ENCODE measurements around the gene MRPS10.
A peak's percentile ranks its signal among the peaks of the same experiment; 100 is the strongest.

Gene MRPS10

DNA sequence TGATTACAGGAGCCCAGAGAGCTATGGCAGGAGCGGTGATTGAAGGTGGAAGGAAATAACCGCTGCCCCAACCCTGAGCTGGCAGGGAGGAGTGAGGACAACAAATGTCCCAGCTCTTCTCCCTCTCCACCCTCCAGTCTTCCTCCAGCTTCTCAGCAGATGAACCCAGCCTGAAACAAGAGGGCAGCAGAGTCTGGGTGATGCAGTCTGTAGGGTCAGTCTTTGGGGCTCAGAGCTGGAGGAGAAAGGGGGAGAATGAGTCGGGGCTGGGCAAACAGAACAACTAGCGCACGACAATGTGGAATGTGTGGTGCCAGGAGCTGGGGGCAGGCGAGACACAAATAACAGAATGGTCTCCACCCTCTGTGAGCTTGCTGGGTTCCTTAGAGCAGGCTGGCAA, 49.0 kb downstream of the MRPS10 start:
- DNase-seq (ENCODE audit: insufficient read length) = no peak
- FAIRE-seq = no peak
- TF ChIP-seq POLR2A (IDR thresholded peaks at IDR 0.05; ENCODE audit: low read depth, low read length) = no peak
- TF ChIP-seq TAF1 (IDR thresholded peaks at IDR 0.05; ENCODE audit: borderline replicate concordance, low read depth, low read length) = no peak
- TF ChIP-seq POLR2AphosphoS5 (IDR thresholded peaks at IDR 0.05; ENCODE audit: low read depth, low read length) = no peak

DNA sequence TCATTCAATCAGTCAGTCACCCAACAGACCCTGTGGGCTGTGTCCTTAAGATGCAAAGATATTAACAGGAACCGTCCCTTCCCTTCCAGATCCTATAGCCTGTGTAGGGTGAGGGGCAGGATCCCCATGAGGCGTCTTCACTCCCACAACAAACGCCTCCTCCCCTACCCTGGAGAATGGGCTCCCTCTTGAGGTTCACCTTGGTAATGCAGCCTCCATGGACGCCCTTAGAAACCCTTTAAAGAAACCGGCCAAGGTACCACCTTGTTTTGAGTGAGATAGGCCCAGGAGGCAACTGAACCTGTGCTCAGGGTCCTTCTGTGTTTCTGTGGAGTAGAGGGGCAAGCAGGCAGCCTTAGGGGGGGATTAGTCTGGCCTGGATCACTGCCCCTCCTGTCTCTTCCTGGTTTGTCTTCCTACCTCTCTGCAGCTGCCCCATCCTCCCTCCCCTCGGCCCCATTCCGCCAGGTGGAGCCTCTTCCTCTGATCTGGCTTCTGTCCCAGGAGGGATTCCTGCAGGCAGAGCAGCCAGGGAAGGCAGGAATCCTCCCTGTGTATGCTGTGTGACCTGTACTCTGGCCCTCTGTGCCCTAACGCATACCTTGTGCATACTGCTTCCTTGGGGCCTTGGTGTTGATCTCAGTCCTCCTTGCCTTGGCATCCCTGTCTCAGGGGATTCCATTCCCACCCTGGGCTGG, 51.1 kb downstream of the MRPS10 start:
- TF ChIP-seq POLR2A (IDR thresholded peaks at IDR 0.05; ENCODE audit: low read depth, low read length) (no peak), POLR2AphosphoS5 (IDR thresholded peaks at IDR 0.05; ENCODE audit: low read depth, low read length) (no peak), TAF1 (IDR thresholded peaks at IDR 0.05; ENCODE audit: borderline replicate concordance, low read depth, low read length) (no peak)

DNA sequence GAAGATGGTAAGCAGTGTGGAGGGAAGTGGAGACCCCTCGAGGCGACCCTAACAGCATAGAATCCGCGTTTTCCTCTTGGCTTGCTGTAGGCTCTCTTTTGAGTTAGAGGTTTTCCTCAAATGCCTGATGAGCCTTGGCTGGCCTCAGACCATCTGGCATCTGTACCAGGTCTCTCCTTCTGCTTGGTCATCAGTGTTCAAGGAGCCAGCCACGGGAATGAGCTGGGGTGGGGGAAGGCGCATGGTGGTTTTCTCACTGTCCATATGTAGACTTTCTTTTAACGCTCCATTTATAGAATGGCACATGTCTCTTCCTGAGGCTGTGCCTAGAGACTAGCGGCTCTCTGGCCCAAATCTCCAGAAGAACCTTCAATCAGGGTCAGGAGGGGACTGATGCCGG, 52.6 kb downstream of the MRPS10 start:
- no peak for FAIRE-seq
- TF ChIP-seq POLR2AphosphoS5 (IDR thresholded peaks at IDR 0.05; ENCODE audit: low read depth, low read length) = no peak
- no peak for TF ChIP-seq TAF1 (IDR thresholded peaks at IDR 0.05; ENCODE audit: borderline replicate concordance, low read depth, low read length)
- TF ChIP-seq POLR2A (IDR thresholded peaks at IDR 0.05; ENCODE audit: low read depth, low read length) = no peak
- DNase-seq (ENCODE audit: insufficient read length) = no peak

More for the DNA sequence above, 51.1 kb downstream of the MRPS10 start:
- FAIRE-seq (no peak), DNase-seq (ENCODE audit: insufficient read length) (peak; percentile 74)

GRCh38 chr6:42163981-42164380, 53.7 kb downstream of the MRPS10 start:
- FAIRE-seq (no peak), DNase-seq (ENCODE audit: insufficient read length) (no peak)
- no peak for TF ChIP-seq POLR2AphosphoS5 (IDR thresholded peaks at IDR 0.05; ENCODE audit: low read depth, low read length)
- TF ChIP-seq TAF1 (IDR thresholded peaks at IDR 0.05; ENCODE audit: borderline replicate concordance, low read depth, low read length) = no peak
- no peak for TF ChIP-seq POLR2A (IDR thresholded peaks at IDR 0.05; ENCODE audit: low read depth, low read length)

DNA sequence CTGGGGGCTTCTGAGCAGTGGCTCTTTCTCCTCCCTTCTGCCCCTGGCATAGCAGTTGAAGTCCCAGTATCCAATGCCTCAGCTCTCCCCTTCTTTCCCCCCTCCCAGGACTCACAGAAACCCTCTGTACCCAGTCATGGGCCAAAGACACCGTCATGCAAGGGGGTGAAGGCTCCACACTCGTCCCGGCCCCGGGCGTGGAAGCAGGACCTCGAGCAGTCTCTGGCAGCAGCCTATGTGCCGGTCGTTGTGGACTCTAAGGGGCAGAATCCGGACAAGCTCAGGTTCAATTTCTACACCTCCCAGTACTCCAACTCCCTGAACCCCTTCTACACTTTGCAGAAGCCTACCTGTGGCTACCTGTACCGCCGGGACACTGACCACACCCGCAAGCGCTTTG, 54.8 kb downstream of the MRPS10 start:
- DNase-seq (ENCODE audit: insufficient read length) = no peak
- no peak for TF ChIP-seq POLR2AphosphoS5 (IDR thresholded peaks at IDR 0.05; ENCODE audit: low read depth, low read length)
- TF ChIP-seq POLR2A (IDR thresholded peaks at IDR 0.05; ENCODE audit: low read depth, low read length) = no peak
- TF ChIP-seq TAF1 (IDR thresholded peaks at IDR 0.05; ENCODE audit: borderline replicate concordance, low read depth, low read length) = no peak
- FAIRE-seq = no peak

DNA sequence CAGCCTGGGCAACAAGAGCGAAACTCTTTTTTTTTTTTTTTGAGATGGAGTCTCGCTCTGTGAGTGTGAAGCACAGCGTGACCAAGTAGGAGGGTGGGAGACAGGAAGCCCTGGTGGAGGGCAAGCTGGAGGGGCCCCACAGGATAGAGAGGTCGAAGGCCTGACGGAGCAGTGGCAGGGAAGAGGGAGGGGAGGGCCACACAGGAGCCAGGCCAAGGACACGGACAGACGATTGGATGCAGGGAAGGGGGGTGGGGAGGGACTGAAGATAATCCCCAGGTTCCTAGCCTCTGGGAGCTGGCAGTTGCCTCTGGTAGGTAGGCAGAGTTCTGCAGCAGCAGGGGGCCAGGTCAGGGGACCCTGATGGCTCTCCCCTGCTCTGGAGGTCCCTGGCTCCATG, 55.3 kb downstream of the MRPS10 start:
- no peak for FAIRE-seq
- TF ChIP-seq POLR2A (IDR thresholded peaks at IDR 0.05; ENCODE audit: low read depth, low read length) = no peak
- TF ChIP-seq POLR2AphosphoS5 (IDR thresholded peaks at IDR 0.05; ENCODE audit: low read depth, low read length) = no peak
- no peak for DNase-seq (ENCODE audit: insufficient read length)

GRCh38 chr6:42159431-42160024, 58.1 kb downstream of the MRPS10 start:
- no peak for TF ChIP-seq POLR2AphosphoS5 (IDR thresholded peaks at IDR 0.05; ENCODE audit: low read depth, low read length)
- no peak for TF ChIP-seq TAF1 (IDR thresholded peaks at IDR 0.05; ENCODE audit: borderline replicate concordance, low read depth, low read length)
- no peak for TF ChIP-seq POLR2A (IDR thresholded peaks at IDR 0.05; ENCODE audit: low read depth, low read length)
- FAIRE-seq (no peak), DNase-seq (ENCODE audit: insufficient read length) (no peak)

GRCh38 chr6:42158631-42159030, 59.0 kb downstream of the MRPS10 start:
- no peak for DNase-seq (ENCODE audit: insufficient read length)
- TF ChIP-seq POLR2AphosphoS5 (IDR thresholded peaks at IDR 0.05; ENCODE audit: low read depth, low read length) = no peak
- FAIRE-seq = no peak

DNA sequence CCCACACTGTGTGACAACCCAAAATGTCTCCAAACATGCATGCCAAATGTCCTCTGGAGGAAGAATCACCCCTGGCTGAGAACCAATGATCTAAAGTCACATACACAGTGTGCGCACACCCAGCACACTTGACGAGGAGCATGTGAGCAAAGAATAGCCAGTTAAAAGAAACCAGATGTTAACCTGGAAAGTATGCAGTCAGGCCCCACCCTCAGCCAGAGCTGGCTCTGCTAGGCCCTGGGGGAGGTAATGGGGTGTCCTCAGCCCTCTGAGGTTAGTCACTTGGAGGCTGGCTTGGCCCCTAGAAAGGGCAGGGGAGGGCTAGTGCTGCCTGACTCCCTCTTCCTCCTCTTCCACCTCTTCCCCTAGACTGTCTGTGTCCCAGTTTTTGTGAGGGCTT, 59.6 kb downstream of the MRPS10 start:
- DNase-seq (ENCODE audit: insufficient read length) (no peak), FAIRE-seq (no peak)
- TF ChIP-seq POLR2A (IDR thresholded peaks at IDR 0.05; ENCODE audit: low read depth, low read length) (no peak), POLR2AphosphoS5 (IDR thresholded peaks at IDR 0.05; ENCODE audit: low read depth, low read length) (no peak), TAF1 (IDR thresholded peaks at IDR 0.05; ENCODE audit: borderline replicate concordance, low read depth, low read length) (no peak)
